SU-DHL-6 (cell line): ENCODE measurements around the gene SPDYE4.

Experiments used
- H2AFZ ChIP-seq: fragments of 200-600 bp; sonication (generic); 2 replicates; pipeline ENCODE4 v1.6.1; 2014; ENCODE audit warnings: low read depth, mild to moderate bottlenecking, moderate library complexity, mixed read lengths, antibody characterized with exemption, low read length; ENCODE audit not compliant: severe bottlenecking
- H3F3A ChIP-seq: fragments of 200-600 bp; shearing (Covaris generic); 2 replicates; pipeline ENCODE4 v1.6.0; 2016; ENCODE audit warnings: antibody characterized with exemption, mild to moderate bottlenecking; ENCODE audit not compliant: insufficient read depth
- H3K27ac ChIP-seq: fragments of 200-600 bp; sonication (generic); 2 replicates; pipeline ENCODE4 v1.5.1; 2016; ENCODE audit warnings: low read depth, mild to moderate bottlenecking, low read length, moderate library complexity, mixed read lengths
- H3K27me3 ChIP-seq: fragments of 200-600 bp; sonication (generic), shearing (Covaris generic); 2 replicates; pipeline ENCODE4 v1.6.0; 2014; ENCODE audit warnings: mild to moderate bottlenecking, low read length
- H3K36me3 ChIP-seq: fragments of 200-600 bp; sonication (generic); 2 replicates; pipeline ENCODE4 v1.6.1; 2014; ENCODE audit warnings: mild to moderate bottlenecking, low read length, mixed read lengths
- H3K4me2 ChIP-seq: fragments of 300-600, 200-600 bp; shearing (Covaris generic), sonication (generic); 2 replicates; pipeline ENCODE4 v1.6.0; 2014; ENCODE audit warnings: low read length, low read depth, mild to moderate bottlenecking; ENCODE audit not compliant: poor library complexity, severe bottlenecking
- H3K4me3 ChIP-seq: fragments of 200-600 bp; sonication (generic); 2 replicates; pipeline ENCODE4 v1.5.1; 2014; ENCODE audit warnings: antibody characterized with exemption, low read length, mild to moderate bottlenecking, mixed read lengths; ENCODE audit not compliant: insufficient read depth, poor library complexity, severe bottlenecking
- H3K79me2 ChIP-seq: fragments of 200-600 bp; sonication (generic); 2 replicates; pipeline ENCODE4 v1.6.1; 2014; ENCODE audit warnings: mild to moderate bottlenecking, low read length, moderate library complexity; ENCODE audit not compliant: insufficient read depth
- H3K9ac ChIP-seq: fragments of 200-600 bp; sonication (generic); 2 replicates; pipeline ENCODE4 v1.7.0; 2014; ENCODE audit warnings: mild to moderate bottlenecking, low read length
- H3K9me2 ChIP-seq: fragments of 200-600 bp; sonication (generic); replicated peaks from 2 replicates; pipeline ENCODE4 v1.6.1; 2014; ENCODE audit warnings: low read length; ENCODE audit not compliant: insufficient read depth
- H3K9me3 ChIP-seq: fragments of 200-600 bp; sonication (generic); 2 replicates; pipeline ENCODE4 v1.6.1; 2014; ENCODE audit warnings: low read length, mixed read lengths; ENCODE audit not compliant: insufficient read depth
- H4K20me1 ChIP-seq: fragments of 200-600 bp; sonication (generic); 2 replicates; pipeline ENCODE4 v1.6.1; 2014; ENCODE audit warnings: low read depth, mild to moderate bottlenecking, antibody characterized with exemption, low read length, moderate library complexity, mixed read lengths
- EZH2phosphoT487 ChIP-seq: fragments of 200-600 bp; sonication (generic), shearing (Covaris generic); conservative IDR thresholded peaks from 2 replicates; pipeline ENCODE4 v1.6.1; 2018; ENCODE audit warnings: mild to moderate bottlenecking, antibody characterized with exemption, low read length, moderate library complexity, mixed read lengths
- TF ChIP-seq, protein P1 (sequence below): fragments of 200-600 bp; sonication (generic); IDR thresholded peaks from one replicate; pipeline ENCODE4 v1.5.1; 2017; ENCODE audit warnings: antibody characterized with exemption, mild to moderate bottlenecking, low read length, moderate library complexity; ENCODE audit not compliant: insufficient read depth, poor library complexity, severe bottlenecking

SPDYE4 gene

GRCh38 chr17:8720596-8720995 is 37.8 kb downstream of the SPDYE4 start:
- Histone ChIP-seq H3K9me3 (no peaks in the 10 kb centered on the region), H3F3A (no peaks in the 10 kb centered on the region), H4K20me1 (no peaks in the 10 kb centered on the region), H3K36me3 (no peaks in the 10 kb centered on the region), H3K4me3 (no peak overlapping the region), H3K27me3 (no peaks in the 10 kb centered on the region), H3K79me2 (no peaks in the 10 kb centered on the region), H3K4me2 (no peak overlapping the region), H2AFZ (no peak overlapping the region), H3K9ac (no peak overlapping the region), H3K9me2 (no peaks in the 10 kb centered on the region), H3K27ac (no peak overlapping the region)
- TF ChIP-seq EZH2phosphoT487: no peak
- TF ChIP-seq, protein P1, sequence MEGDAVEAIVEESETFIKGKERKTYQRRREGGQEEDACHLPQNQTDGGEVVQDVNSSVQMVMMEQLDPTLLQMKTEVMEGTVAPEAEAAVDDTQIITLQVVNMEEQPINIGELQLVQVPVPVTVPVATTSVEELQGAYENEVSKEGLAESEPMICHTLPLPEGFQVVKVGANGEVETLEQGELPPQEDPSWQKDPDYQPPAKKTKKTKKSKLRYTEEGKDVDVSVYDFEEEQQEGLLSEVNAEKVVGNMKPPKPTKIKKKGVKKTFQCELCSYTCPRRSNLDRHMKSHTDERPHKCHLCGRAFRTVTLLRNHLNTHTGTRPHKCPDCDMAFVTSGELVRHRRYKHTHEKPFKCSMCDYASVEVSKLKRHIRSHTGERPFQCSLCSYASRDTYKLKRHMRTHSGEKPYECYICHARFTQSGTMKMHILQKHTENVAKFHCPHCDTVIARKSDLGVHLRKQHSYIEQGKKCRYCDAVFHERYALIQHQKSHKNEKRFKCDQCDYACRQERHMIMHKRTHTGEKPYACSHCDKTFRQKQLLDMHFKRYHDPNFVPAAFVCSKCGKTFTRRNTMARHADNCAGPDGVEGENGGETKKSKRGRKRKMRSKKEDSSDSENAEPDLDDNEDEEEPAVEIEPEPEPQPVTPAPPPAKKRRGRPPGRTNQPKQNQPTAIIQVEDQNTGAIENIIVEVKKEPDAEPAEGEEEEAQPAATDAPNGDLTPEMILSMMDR: no peak

DNA sequence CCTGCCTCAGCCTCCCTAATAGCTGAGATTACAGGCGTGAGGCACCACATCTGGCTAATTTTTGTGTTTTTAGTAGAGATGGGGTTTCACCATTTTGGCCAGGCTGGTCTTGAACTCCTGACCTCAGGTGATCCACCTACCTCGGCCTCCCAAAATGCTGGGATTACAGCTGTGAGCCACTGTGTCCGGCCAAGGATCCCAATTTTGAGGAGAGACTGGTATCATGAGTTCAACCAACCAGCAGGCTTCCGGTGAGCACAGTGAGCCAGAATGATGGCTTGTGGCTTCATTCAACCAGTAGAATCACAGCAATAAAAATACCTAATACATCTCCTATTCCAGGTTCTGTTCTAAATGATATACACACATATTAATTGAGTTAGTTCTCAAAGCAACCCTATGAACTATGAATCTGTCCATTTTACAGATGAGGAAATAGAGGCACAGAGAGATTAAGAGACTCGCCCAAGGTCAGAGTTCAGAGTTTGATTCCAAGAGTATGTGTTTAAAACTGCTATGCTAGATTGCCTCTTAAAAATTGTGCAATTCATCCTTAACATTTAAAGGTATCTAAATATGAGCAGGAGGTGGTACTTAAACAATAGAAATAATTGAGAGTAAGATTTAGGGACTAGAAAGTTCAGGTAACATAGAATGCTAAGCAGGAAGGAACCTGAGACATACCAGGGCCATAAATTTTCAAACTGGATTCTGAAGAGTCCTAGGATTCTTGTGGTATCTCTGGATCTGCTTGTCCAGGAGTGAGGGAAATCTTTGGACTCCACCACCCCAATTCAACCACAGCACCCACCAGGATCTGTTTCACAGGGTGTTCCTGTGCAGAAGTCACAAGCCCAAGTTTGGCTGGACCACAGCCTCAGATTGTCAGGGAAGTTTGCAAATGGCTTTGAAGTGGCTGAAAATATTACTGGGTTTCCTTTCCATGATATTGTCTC is 38.8 kb downstream of the SPDYE4 start:
- Histone ChIP-seq H3K4me2 (no peak overlapping the region), H3K79me2 (no peaks in the 10 kb centered on the region), H3K36me3 (no peaks in the 10 kb centered on the region), H3K27me3 (no peaks in the 10 kb centered on the region), H3K27ac (no peak overlapping the region), H3F3A (no peaks in the 10 kb centered on the region), H3K4me3 (no peak overlapping the region), H3K9me3 (no peaks in the 10 kb centered on the region), H3K9me2 (no peaks in the 10 kb centered on the region), H3K9ac (no peak overlapping the region), H2AFZ (no peak overlapping the region), H4K20me1 (no peaks in the 10 kb centered on the region)
- no peak for TF ChIP-seq EZH2phosphoT487
- TF ChIP-seq, protein P1: no peak

DNA sequence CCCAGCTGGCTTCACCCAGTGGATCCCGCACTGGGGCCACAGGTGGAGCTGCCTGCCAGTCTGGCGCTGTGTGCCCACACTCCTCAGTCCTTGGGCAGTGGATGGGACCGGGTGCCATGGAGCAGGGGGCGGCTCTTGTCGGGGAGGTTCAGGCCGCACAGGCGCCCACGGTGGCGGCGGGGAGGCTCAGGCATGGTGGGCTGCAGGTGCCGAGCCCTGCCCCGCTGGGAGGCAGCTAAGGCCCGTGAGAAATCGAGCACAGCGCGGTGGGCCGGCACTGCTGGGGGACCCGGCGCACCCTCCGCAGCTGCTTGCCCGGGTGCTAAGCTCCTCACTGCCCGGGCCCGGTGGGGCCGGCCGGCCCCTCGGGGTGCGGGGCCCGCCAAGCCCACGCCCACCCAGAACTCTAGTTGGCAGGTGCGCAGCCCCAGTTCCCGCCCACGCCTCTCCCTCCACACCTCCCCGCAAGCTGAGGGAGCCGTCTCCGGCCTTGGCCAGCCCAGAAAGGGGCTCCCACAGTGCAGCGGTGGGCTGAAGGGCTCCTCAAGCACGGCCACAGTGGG is 40.3 kb downstream of the SPDYE4 start:
- Histone ChIP-seq H3K4me2 (no peak overlapping the region), H3K79me2 (no peaks in the 10 kb centered on the region), H3K9me3 (no peaks in the 10 kb centered on the region), H3K36me3 (no peaks in the 10 kb centered on the region), H2AFZ (no peak overlapping the region), H3F3A (no peaks in the 10 kb centered on the region), H3K9me2 (no peaks in the 10 kb centered on the region), H3K4me3 (no peak overlapping the region), H3K27me3 (no peaks in the 10 kb centered on the region), H4K20me1 (no peaks in the 10 kb centered on the region), H3K27ac (no peak overlapping the region), H3K9ac (no peak overlapping the region)
- TF ChIP-seq, protein P1: no peak
- TF ChIP-seq EZH2phosphoT487: no peak
